KOPT-K1 (cell line): ENCODE data around the gene LEFTY1.

Experiments used
- H3K27ac ChIP-seq: fragments of 200-600 bp; sonication (generic); 2 replicates; pipeline ENCODE4 v1.5.1; 2016; ENCODE audit warnings: antibody characterized with exemption, mild to moderate bottlenecking, low read depth, low read length; ENCODE audit not compliant: poor library complexity, severe bottlenecking
- H3K36me3 ChIP-seq: fragments of 200-600 bp; sonication (generic); 2 replicates; pipeline ENCODE4 v1.5.1; 2017; ENCODE audit warnings: antibody characterized with exemption, mild to moderate bottlenecking, low read length, moderate library complexity; ENCODE audit not compliant: insufficient read depth
- H3K9me3 ChIP-seq: fragments of 200-600 bp; sonication (generic); 2 replicates; pipeline ENCODE4 v1.5.1; 2017; ENCODE audit warnings: antibody characterized with exemption, low read length, mild to moderate bottlenecking; ENCODE audit not compliant: insufficient read depth, poor library complexity, severe bottlenecking

The LEFTY1 gene

GRCh38 chr1:225875044-225875815 lies 13.7 kb downstream of the LEFTY1 start:
- peaks cover 56% of the 10 kb centered on the region for H3K36me3 ChIP-seq
- H3K9me3 ChIP-seq: no peaks in the 10 kb centered on the region
- H3K27ac ChIP-seq: peak overlapping the region; percentile 25

GRCh38 chr1:225874431-225874830 lies 14.5 kb downstream of the LEFTY1 start:
- Histone ChIP-seq H3K36me3 (peaks cover 57% of the 10 kb centered on the region), H3K27ac (no peak overlapping the region), H3K9me3 (no peaks in the 10 kb centered on the region)

GRCh38 chr1:225873281-225873850 lies 15.6 kb downstream of the LEFTY1 start:
- Histone ChIP-seq H3K36me3 (peaks cover 63% of the 10 kb centered on the region), H3K27ac (no peak overlapping the region)

GRCh38 chr1:225872075-225872430 lies 16.9 kb downstream of the LEFTY1 start:
- no peaks in the 10 kb centered on the region for H3K9me3 ChIP-seq
- no peak overlapping the region for H3K27ac ChIP-seq
- peaks cover 66% of the 10 kb centered on the region for H3K36me3 ChIP-seq

More at GRCh38 chr1:225873281-225873850, 15.6 kb downstream of the LEFTY1 start:
- H3K9me3 ChIP-seq: no peaks in the 10 kb centered on the region

- H3K27ac ChIP-seq: no peak overlapping the region
- H3K9me3 ChIP-seq: no peaks in the 10 kb centered on the region
- peaks cover 65% of the 10 kb centered on the region for H3K36me3 ChIP-seq
Measured at GRCh38 chr1:225871359-225872074, 17.4 kb downstream of the LEFTY1 start.

- Histone ChIP-seq H3K27ac (no peak overlapping the region), H3K36me3 (peaks cover 62% of the 10 kb centered on the region)
Measured at GRCh38 chr1:225870911-225871310, 18.0 kb downstream of the LEFTY1 start.

GRCh38 chr1:225868631-225869330 lies 20.2 kb downstream of the LEFTY1 start:
- H3K36me3 ChIP-seq: peaks cover 71% of the 10 kb centered on the region
- H3K9me3 ChIP-seq: no peaks in the 10 kb centered on the region
- no peak overlapping the region for H3K27ac ChIP-seq

More at GRCh38 chr1:225870911-225871310, 18.0 kb downstream of the LEFTY1 start:
- no peaks in the 10 kb centered on the region for H3K9me3 ChIP-seq

- Histone ChIP-seq H3K9me3 (no peaks in the 10 kb centered on the region), H3K27ac (peak overlapping the region; percentile 60), H3K36me3 (peaks cover 66% of the 10 kb centered on the region)
Measured at GRCh38 chr1:225866981-225867380, 22.0 kb downstream of the LEFTY1 start.

GRCh38 chr1:225866061-225866837 lies 22.7 kb downstream of the LEFTY1 start:
- Histone ChIP-seq H3K9me3 (no peaks in the 10 kb centered on the region), H3K27ac (peak overlapping the region; percentile 60), H3K36me3 (peaks cover 66% of the 10 kb centered on the region)

GRCh38 chr1:225865514-225865913 lies 23.4 kb downstream of the LEFTY1 start:
- Histone ChIP-seq H3K27ac (peak overlapping the region; percentile 60), H3K9me3 (no peaks in the 10 kb centered on the region), H3K36me3 (peaks cover 66% of the 10 kb centered on the region)

- Histone ChIP-seq H3K36me3 (peaks cover 67% of the 10 kb centered on the region), H3K9me3 (no peaks in the 10 kb centered on the region), H3K27ac (no peak overlapping the region)
Measured at GRCh38 chr1:225863167-225863566, 25.8 kb downstream of the LEFTY1 start.

- peaks cover 61% of the 10 kb centered on the region for H3K36me3 ChIP-seq
- H3K27ac ChIP-seq: no peak overlapping the region
- no peaks in the 10 kb centered on the region for H3K9me3 ChIP-seq
Measured at GRCh38 chr1:225862581-225862950, 26.4 kb downstream of the LEFTY1 start.

- Histone ChIP-seq H3K36me3 (peaks cover 62% of the 10 kb centered on the region), H3K27ac (no peak overlapping the region), H3K9me3 (no peaks in the 10 kb centered on the region)
Measured at GRCh38 chr1:225861834-225862580, 26.9 kb downstream of the LEFTY1 start.
